SHP77 treated with DMSO at 0.1 percent for 48 hours (cell line): ENCODE results near the gene SYNGAP1.

Source experiments
- DNase-seq: peaks from one replicate; lab custom pipeline; 2025; lab: John Stamatoyannopoulos, UW

SYNGAP1 gene

GRCh38 chr6:33439956-33440648 lies 20.2 kb downstream of the SYNGAP1 start:
- DNase-seq = no peak

GRCh38 chr6:33440649-33441309 lies 20.9 kb downstream of the SYNGAP1 start:
- no peak for DNase-seq

DNA sequence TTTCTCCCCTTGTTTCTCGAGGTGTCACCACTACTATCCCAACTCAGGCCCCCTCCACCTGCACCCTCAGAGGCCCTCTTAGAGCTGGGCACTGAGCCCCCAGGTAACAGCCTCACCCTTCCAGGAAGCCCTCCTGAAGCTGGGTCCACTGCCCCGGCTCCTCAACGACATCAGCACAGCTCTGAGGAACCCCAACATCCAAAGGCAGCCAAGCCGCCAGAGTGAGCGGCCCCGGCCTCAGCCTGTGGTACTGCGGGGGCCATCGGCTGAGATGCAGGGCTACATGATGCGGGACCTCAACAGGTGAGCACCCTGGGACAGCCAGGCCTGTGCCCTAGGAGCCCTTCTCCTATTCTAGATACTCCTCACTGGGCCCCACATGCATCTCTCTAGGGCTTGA lies 21.6 kb downstream of the SYNGAP1 start:
- no peak for DNase-seq

DNA sequence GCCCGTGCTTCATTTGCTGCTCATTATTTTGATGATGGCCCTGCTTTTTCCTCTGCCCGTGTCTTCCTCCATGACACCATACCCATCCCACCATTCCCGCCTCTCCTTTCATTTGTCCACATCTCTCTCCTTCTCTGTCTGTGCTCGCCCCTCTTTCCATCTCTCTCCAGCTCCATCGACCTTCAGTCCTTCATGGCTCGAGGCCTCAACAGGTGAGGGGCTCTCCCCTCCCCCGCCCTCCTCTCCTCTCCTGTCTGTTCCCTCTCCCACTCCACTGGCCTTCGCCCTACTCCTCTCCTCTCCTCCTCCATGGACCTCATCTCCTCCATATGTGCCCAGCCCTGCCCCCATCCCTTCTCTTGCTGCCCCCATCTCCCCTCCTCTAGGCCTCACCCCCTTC lies 22.4 kb downstream of the SYNGAP1 start:
- no peak for DNase-seq

DNA sequence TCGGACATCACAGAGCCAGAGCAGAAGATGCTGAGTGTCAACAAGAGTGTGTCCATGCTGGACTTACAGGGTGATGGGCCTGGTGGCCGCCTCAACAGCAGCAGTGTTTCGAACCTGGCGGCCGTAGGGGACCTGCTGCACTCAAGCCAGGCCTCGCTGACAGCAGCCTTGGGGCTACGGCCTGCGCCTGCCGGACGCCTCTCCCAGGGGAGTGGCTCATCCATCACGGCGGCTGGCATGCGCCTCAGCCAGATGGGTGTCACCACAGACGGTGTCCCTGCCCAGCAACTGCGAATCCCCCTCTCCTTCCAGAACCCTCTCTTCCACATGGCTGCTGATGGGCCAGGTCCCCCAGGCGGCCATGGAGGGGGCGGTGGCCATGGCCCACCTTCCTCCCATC lies 23.2 kb downstream of the SYNGAP1 start:
- DNase-seq = no peak

DNA sequence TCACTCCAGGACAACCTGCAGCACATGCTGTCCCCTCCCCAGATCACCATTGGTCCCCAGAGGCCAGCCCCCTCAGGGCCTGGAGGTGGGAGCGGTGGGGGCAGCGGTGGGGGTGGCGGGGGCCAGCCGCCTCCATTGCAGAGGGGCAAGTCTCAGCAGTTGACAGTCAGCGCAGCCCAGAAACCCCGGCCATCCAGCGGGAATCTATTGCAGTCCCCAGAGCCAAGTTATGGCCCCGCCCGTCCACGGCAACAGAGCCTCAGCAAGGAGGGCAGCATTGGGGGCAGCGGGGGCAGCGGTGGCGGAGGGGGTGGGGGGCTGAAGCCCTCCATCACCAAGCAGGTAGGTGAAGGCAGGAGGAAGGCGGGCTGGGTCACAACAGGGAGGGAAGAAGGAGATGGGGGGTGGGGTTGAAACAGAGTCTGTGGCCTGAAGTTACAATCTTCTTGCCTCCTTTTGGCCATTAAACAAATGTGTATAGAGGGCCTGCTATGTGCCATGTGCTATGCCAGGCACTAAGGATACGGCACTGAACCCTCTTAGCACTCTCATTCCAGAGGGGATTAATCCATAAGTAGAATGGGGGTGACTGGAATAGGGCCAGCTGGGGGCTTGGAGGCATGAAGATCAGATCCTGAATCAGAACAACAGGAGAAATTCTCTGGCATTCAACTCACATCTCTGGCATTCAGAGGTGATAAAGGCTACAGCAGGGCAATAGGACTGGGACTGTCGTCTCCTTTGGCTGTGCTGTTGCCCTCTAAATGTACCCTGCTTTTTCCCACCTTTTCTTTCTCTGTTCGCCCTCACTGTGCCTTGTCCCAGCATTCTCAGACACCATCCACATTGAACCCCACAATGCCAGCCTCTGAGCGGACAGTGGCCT lies 24.0 kb downstream of the SYNGAP1 start:
- DNase-seq = no peak

DNA sequence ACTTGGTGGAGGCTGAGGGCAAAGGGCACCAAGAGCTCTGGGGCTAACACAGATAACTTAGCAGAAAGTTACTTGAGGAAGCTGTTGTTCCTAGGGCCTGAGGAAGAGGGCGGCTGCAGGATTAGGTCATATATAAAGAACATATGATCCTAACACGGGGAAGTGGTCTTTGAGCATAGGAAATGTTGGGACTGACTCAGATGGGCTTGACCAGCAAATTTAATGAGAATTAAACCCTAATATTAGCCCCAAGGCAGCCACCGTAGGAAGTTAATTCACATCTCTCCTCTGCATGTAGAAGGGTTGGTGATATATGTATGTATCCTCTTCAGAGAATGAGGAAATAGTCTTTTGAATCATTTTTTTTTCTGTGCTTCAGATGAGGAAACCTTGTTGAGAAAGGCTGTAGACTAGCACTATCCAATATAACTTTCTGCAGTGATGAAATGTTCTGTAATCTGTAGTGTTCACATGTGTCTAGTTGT lies 25.3 kb downstream of the SYNGAP1 start:
- DNase-seq = no peak

GRCh38 chr6:33446356-33446755 lies 26.5 kb downstream of the SYNGAP1 start:
- no peak for DNase-seq

- no peak for DNase-seq
Measured at GRCh38 chr6:33450434-33450833, 30.6 kb downstream of the SYNGAP1 start.

GRCh38 chr6:33451606-33452005 lies 31.7 kb downstream of the SYNGAP1 start:
- no peak for DNase-seq

DNA sequence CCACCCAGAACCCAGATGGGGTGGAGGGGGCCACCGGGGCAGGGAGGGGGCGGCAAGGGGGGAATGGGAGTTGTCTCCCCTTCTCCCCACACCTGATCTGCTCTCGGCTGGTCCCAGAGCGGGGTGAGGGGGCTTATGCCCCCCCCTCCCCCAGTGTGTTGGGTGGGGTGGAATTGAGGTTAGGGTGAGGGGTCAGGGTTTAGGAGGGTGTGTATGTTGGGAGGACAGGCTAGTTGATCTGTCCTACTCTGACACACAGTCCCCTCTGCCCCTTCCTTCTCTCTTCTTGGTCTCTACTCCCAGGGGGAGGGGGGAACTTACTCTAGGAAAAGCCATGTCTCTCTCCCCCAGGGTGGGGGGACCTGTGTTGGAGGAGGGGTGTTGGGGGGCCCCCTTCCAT lies 32.6 kb downstream of the SYNGAP1 start:
- DNase-seq = no peak

DNA sequence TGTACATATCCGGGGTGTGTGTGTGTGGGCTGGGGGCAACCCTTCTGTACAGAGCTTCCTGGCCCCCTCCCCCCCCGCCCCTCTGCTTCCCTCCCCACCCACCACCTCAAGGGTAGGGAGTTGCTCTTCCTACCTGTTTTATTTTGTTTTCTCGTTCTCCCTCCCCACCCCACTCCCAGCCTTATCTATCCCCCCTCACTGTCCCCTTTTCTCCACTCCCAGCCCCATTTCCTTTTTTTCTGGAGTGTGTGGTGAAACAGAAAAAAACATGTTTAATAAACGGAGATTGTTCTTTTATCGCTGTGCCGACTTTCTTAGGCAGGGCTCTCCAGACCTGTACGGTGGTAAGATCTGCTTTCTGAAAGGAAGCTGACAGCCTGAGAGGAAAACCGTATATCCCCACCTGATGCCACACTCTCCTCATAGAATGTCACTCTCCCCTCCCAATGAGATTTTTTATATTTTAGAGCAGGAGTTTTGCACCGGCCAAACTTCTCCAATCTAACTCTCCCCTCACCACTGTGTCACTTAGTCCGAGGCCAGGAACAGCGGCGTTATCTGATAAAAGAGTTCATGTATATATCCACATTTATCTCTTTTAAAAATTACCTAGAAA lies 33.6 kb downstream of the SYNGAP1 start:
- no peak for DNase-seq

GRCh38 chr6:33454009-33454946 lies 34.4 kb downstream of the SYNGAP1 start, which contains the start of gene ZBTB9:
ZBTB9 (plus strand) TSS chr6:33454576; CDS start chr6:33455101, 525 bp downstream.
- peak; percentile 94 for DNase-seq

GRCh38 chr6:33455051-33455450 lies 35.2 kb downstream of the SYNGAP1 start:
- no peak for DNase-seq

GRCh38 chr6:33456156-33456555 lies 36.3 kb downstream of the SYNGAP1 start:
- no peak for DNase-seq

DNA sequence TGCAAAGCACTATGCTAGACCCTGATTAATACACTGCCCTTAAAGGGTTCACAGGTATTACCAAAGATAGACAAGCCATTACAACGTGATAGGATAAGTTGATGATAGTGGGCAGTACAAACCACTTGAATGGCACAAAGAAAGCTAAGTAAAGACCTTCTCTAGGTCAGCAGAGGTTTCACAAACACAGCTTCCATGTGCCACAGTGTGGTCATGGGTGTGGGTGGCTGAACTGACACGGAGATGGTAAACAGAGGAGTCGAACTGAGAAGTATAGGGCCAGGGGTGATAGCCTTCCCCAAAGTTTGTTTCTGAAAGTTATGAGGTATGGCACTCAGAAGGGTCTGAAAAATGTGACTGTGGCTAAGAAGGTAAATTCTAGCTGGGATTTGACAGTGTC lies 38.8 kb downstream of the SYNGAP1 start:
- DNase-seq = no peak

DNA sequence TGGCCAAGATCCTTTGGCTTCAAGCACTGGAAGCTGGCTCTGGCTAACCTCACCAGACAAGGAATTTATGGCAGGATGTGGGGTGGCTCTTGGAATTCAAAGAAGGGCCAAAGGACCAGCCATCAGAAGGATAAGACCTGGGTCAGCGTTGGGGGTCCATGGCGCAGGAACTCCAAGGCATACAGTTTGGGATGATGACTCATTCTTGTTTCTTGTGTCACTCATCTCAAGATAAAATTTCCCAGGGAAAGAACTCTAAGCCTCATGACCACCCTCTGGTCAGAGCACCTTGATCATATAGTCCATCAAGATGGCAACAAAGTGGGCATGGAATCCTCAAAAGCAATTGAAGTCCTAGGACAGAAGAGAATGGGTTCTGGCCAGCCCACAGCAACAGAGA lies 39.4 kb downstream of the SYNGAP1 start:
- no peak for DNase-seq

- DNase-seq = no peak
Measured at GRCh38 chr6:33466075-33466735, 46.3 kb downstream of the SYNGAP1 start.

GRCh38 chr6:33467091-33467490 lies 47.2 kb downstream of the SYNGAP1 start:
- no peak for DNase-seq

DNA sequence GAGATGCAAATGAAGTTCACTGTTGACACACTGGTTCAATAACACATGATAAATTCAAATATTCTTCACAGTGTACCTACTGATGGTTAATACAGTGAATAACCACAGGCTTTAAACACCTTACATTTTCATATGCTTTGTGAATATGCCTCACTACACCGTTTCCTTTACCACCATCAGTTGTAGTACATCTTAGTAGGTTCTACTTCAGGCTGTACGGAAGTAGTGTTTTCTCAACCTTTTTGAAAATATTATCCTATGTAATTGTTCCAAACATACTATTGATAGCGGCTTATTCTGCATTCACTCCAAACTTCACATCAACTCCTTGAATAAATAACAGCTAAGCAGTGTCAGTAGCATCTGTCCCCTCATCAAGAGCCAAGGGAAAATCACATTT lies 49.8 kb downstream of the SYNGAP1 start:
- DNase-seq = no peak
